ENCODE results near the gene XBP1. TPM values are rescaled to one million over a fixed set of nuclear protein-coding genes. Genes with fewer than 3 reads are reported as not detected.

Gene XBP1
- total and polyA plus RNA-seq, 2 of the 13 experiments (the other 11 are each of a cell fraction or from before 2014, with no cell fraction given), result 416 to 427 TPM

DNA sequence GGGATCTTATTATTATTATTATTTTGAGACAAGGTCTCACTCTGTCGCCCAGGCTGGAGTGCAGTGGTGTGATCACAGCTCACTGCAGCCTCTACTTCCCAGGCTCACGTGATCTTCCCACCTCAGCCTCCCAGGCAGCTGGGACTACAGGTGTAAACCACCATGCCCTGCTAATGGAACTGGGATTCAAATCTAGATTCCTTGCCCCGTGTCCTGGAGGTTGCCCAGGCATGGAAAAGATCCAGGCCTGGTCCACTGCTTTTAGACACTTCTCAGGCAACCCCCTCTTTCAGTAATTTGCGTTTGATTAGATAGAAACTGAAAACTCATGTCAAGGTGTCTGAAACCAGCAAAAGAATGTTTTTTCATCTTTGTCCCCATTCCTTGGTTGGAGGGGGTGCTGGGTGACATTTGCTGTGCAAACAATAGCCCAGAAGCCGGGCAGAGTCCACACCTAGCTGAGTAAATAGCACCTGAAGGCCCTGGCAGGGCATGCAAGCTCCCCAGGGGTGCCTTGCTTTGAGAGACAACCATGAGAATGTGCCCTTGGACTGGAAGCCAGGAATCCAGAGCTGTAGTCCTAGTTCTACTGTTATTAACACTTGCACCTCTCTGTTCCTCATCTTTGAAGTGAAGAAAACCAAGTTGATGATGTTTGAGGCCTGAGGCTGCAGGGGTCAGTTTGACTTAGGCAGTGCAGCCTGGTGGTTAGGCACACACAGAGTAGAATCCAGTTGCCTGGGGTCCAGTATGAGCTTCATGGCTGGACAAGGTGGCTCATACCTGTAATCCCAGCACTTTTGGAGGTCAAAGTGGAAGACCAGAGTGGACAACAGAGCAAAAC is 19.1 kb upstream of the XBP1 start (continued):
- TF ChIP-seq, protein P1, sequence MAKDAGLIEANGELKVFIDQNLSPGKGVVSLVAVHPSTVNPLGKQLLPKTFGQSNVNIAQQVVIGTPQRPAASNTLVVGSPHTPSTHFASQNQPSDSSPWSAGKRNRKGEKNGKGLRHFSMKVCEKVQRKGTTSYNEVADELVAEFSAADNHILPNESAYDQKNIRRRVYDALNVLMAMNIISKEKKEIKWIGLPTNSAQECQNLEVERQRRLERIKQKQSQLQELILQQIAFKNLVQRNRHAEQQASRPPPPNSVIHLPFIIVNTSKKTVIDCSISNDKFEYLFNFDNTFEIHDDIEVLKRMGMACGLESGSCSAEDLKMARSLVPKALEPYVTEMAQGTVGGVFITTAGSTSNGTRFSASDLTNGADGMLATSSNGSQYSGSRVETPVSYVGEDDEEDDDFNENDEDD (CRISPR knock-in tag; IDR thresholded peaks at IDR 0.05; ENCODE audit: borderline replicate concordance), result 0 out of 2 replicates have a peak, but pooled peaks have one; percentile 16
- TF ChIP-seq, protein P2, sequence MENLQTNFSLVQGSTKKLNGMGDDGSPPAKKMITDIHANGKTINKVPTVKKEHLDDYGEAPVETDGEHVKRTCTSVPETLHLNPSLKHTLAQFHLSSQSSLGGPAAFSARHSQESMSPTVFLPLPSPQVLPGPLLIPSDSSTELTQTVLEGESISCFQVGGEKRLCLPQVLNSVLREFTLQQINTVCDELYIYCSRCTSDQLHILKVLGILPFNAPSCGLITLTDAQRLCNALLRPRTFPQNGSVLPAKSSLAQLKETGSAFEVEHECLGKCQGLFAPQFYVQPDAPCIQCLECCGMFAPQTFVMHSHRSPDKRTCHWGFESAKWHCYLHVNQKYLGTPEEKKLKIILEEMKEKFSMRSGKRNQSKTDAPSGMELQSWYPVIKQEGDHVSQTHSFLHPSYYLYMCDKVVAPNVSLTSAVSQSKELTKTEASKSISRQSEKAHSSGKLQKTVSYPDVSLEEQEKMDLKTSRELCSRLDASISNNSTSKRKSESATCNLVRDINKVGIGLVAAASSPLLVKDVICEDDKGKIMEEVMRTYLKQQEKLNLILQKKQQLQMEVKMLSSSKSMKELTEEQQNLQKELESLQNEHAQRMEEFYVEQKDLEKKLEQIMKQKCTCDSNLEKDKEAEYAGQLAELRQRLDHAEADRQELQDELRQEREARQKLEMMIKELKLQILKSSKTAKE (CRISPR knock-in tag; IDR thresholded peaks at IDR 0.05; ENCODE audit: borderline replicate concordance), result peak; percentile 78; the same call in 1 of the 2 replicates
- TF ChIP-seq, protein P3, sequence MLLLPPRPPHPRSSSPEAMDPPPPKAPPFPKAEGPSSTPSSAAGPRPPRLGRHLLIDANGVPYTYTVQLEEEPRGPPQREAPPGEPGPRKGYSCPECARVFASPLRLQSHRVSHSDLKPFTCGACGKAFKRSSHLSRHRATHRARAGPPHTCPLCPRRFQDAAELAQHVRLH (CRISPR knock-in tag; IDR thresholded peaks at IDR 0.05; ENCODE audit: borderline replicate concordance, low read depth), result no peak
- TF ChIP-seq ZBTB7A (CRISPR knock-in tag; IDR thresholded peaks at IDR 0.05) (peak; percentile 68; the same call in 1 of the 2 replicates), SALL1 (CRISPR knock-in tag; IDR thresholded peaks at IDR 0.05) (peak; percentile 92), ZBTB39 (CRISPR knock-in tag; IDR thresholded peaks at IDR 0.05) (peak; percentile 19; the same call in 1 of the 2 replicates), RBFOX2 (IDR thresholded peaks at IDR 0.05; ENCODE audit: low read depth, low read length) (peak; percentile 52; the same call in 1 of the 2 replicates), CEBPG (CRISPR knock-in tag; IDR thresholded peaks at IDR 0.05) (peak; percentile 66), NFIB (CRISPR knock-in tag; IDR thresholded peaks at IDR 0.05; ENCODE audit: borderline replicate concordance) (no peak), ZNF460 (CRISPR knock-in tag; IDR thresholded peaks at IDR 0.05; ENCODE audit: borderline replicate concordance) (peak; percentile 93), ZNF605 (CRISPR knock-in tag; IDR thresholded peaks at IDR 0.05) (peak; percentile 54; the same call in 1 of the 2 replicates), ZBTB38 (CRISPR knock-in tag; IDR thresholded peaks at IDR 0.05) (0 out of 2 replicates have a peak, but pooled peaks have one; percentile 28), KLF11 (CRISPR knock-in tag; IDR thresholded peaks at IDR 0.05) (peak; percentile 18; the same call in 1 of the 2 replicates), ZSCAN25 (CRISPR knock-in tag; IDR thresholded peaks at IDR 0.05) (0 out of 2 replicates have a peak, but pooled peaks have one; percentile 16), ZZZ3 (CRISPR knock-in tag; IDR thresholded peaks at IDR 0.05; ENCODE audit: borderline replicate concordance) (0 out of 2 replicates have a peak, but pooled peaks have one; percentile 46)
- TF ChIP-seq, protein P4, sequence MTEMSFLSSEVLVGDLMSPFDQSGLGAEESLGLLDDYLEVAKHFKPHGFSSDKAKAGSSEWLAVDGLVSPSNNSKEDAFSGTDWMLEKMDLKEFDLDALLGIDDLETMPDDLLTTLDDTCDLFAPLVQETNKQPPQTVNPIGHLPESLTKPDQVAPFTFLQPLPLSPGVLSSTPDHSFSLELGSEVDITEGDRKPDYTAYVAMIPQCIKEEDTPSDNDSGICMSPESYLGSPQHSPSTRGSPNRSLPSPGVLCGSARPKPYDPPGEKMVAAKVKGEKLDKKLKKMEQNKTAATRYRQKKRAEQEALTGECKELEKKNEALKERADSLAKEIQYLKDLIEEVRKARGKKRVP (CRISPR knock-in tag; IDR thresholded peaks at IDR 0.05), result peak in 1 of 2 experiments; percentile 47; a peak in 1 of 4 replicates
- TF ChIP-seq, protein P5, sequence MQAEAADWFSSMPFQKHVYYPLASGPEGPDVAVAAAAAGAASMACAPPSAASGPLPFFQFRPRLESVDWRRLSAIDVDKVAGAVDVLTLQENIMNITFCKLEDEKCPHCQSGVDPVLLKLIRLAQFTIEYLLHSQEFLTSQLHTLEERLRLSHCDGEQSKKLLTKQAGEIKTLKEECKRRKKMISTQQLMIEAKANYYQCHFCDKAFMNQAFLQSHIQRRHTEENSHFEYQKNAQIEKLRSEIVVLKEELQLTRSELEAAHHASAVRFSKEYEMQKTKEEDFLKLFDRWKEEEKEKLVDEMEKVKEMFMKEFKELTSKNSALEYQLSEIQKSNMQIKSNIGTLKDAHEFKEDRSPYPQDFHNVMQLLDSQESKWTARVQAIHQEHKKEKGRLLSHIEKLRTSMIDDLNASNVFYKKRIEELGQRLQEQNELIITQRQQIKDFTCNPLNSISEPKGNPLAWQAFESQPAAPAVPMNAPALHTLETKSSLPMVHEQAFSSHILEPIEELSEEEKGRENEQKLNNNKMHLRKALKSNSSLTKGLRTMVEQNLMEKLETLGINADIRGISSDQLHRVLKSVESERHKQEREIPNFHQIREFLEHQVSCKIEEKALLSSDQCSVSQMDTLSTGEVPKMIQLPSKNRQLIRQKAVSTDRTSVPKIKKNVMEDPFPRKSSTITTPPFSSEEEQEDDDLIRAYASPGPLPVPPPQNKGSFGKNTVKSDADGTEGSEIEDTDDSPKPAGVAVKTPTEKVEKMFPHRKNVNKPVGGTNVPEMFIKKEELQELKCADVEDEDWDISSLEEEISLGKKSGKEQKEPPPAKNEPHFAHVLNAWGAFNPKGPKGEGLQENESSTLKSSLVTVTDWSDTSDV (CRISPR knock-in tag; IDR thresholded peaks at IDR 0.05), result 0 out of 2 replicates have a peak, but pooled peaks have one; percentile 42

Data from HepG2 (cell line).